HepG2 (cell line): ENCODE results near the gene DIP2C. TPM values are rescaled to one million over a fixed set of nuclear protein-coding genes. Genes with fewer than 3 reads are reported as not detected.
A peak's percentile ranks its signal among the peaks of the same experiment; 100 is the strongest.

Source experiments
- ADNP ChIP-seq: sonication (generic); formaldehyde crosslinking; IDR thresholded peaks from 2 replicates; pipeline ENCODE4 v1.4.0; 2020; ENCODE audit warnings: missing genetic modification reagents
- BCL6 ChIP-seq: IDR thresholded peaks from 2 replicates; pipeline ENCODE4 v1.6.1; 2016; ENCODE audit warnings: missing genetic modification reagents, missing compliant biosample characterization
- CBX5 ChIP-seq: sonication (generic); formaldehyde crosslinking; IDR thresholded peaks from 2 replicates; pipeline ENCODE4 v1.4.0; 2020; ENCODE audit warnings: missing genetic modification reagents, borderline replicate concordance
- DNMT3B ChIP-seq: conservative IDR thresholded peaks from 2 replicates; pipeline ENCODE4 v1.6.1; 2016; ENCODE audit warnings: missing biosample characterization, control low read depth
- ETV5 ChIP-seq: IDR thresholded peaks from 2 replicates; pipeline ENCODE4 v1.6.1; 2018; ENCODE audit warnings: missing biosample characterization, missing genetic modification reagents, inconsistent platforms, borderline replicate concordance
- MEIS2 ChIP-seq: sonication (generic); formaldehyde crosslinking; IDR thresholded peaks from 2 replicates; pipeline ENCODE4 v1.9.0; 2021; ENCODE audit warnings: mild to moderate bottlenecking, missing genetic modification reagents
- MYC ChIP-seq: sonication (generic); formaldehyde crosslinking; IDR thresholded peaks from 2 replicates; pipeline ENCODE4 v1.9.0; 2021; ENCODE audit warnings: missing genetic modification reagents, borderline replicate concordance
- NFIC ChIP-seq: IDR thresholded peaks from 2 replicates; pipeline ENCODE4 v1.6.1; 2012; ENCODE audit warnings: mild to moderate bottlenecking, low read length, inconsistent platforms
- NFKBIZ ChIP-seq: IDR thresholded peaks from 2 replicates; pipeline ENCODE4 v1.6.1; 2018; ENCODE audit warnings: missing genetic modification reagents, missing compliant biosample characterization
- PRPF4 ChIP-seq: fragments of 200-400 bp; formaldehyde crosslinking; IDR thresholded peaks from 2 replicates; pipeline ENCODE4 v1.6.1; 2016; ENCODE audit warnings: low read length, low read depth; ENCODE audit not compliant: poor library complexity, severe bottlenecking
- SALL2 ChIP-seq: sonication (generic); formaldehyde crosslinking; IDR thresholded peaks from 2 replicates; pipeline ENCODE4 v1.8.1; 2023; ENCODE audit warnings: mild to moderate bottlenecking, missing genetic modification reagents, inconsistent platforms
- ZKSCAN1 ChIP-seq: fragments of 150-350 bp; IDR thresholded peaks from 2 replicates; pipeline ENCODE4 v1.6.1; 2014; ENCODE audit warnings: low read length
- ZNF460 ChIP-seq: sonication (generic); formaldehyde crosslinking; IDR thresholded peaks from 2 replicates; pipeline ENCODE4 v1.5.1; 2020; ENCODE audit warnings: missing genetic modification reagents, mild to moderate bottlenecking, borderline replicate concordance
- ZNF720 ChIP-seq: sonication (generic); formaldehyde crosslinking; IDR thresholded peaks from 2 replicates; pipeline ENCODE4 v1.4.0; 2020; ENCODE audit warnings: missing genetic modification reagents
- polyA plus RNA-seq, 8 experiments: library from polyadenylated mRNA; depleted of rRNA in 3 of 8; stranded (reverse) in 7 of 8; unstranded in 1 of 8; fragments of >200 nt; fragmentation: Illumina TruSeq in 4 of 8; extraction: Trizol in 4 of 8; gene quantifications; 2 replicates each; pipeline versions ENCODE4 v1.2.1 to v1.2.3, GENCODE V29; 2011 to 2016; ENCODE audit warnings: low read depth in 4 of 8, missing spikeins in 1 of 8, mixed read lengths in 1 of 8; ENCODE audit not compliant: insufficient read depth in 1 of 8
- total RNA-seq, 5 experiments: library from RNA; depleted of rRNA; stranded (reverse); fragments of >200 nt; fragmentation: Illumina TruSeq; extraction: Trizol; gene quantifications; 2 replicates each; pipeline ENCODE4 v1.2.3, GENCODE V29; 2016; ENCODE audit warnings: low read depth in 1 of 5
- TF ChIP-seq, protein P1 (sequence below): IDR thresholded peaks from 2 replicates; pipeline ENCODE4 v1.6.1; 2016
- TF ChIP-seq, protein P2 (sequence below): sonication (generic); formaldehyde crosslinking; IDR thresholded peaks from 2 replicates; pipeline ENCODE4 v1.4.0; 2020; ENCODE audit warnings: missing genetic modification reagents, mild to moderate bottlenecking, borderline replicate concordance
- TF ChIP-seq, protein P3 (sequence below): sonication (generic); formaldehyde crosslinking; IDR thresholded peaks from 2 replicates; pipeline ENCODE4 v1.4.0; 2020; ENCODE audit warnings: missing genetic modification reagents
- TF ChIP-seq, protein P4 (sequence below): sonication (generic); formaldehyde crosslinking; IDR thresholded peaks from 2 replicates; pipeline ENCODE4 v1.5.0; 2020; ENCODE audit warnings: missing genetic modification reagents
- TF ChIP-seq, protein P5 (sequence below): sonication (generic); formaldehyde crosslinking; IDR thresholded peaks from 2 replicates; pipeline ENCODE4 v1.4.0; 2020; ENCODE audit warnings: missing genetic modification reagents, borderline replicate concordance

Gene DIP2C
- total and polyA plus RNA-seq, 2 of the 13 experiments (the other 11 are each of a cell fraction or from before 2014, with no cell fraction given): 2.2 to 2.7 TPM

DNA sequence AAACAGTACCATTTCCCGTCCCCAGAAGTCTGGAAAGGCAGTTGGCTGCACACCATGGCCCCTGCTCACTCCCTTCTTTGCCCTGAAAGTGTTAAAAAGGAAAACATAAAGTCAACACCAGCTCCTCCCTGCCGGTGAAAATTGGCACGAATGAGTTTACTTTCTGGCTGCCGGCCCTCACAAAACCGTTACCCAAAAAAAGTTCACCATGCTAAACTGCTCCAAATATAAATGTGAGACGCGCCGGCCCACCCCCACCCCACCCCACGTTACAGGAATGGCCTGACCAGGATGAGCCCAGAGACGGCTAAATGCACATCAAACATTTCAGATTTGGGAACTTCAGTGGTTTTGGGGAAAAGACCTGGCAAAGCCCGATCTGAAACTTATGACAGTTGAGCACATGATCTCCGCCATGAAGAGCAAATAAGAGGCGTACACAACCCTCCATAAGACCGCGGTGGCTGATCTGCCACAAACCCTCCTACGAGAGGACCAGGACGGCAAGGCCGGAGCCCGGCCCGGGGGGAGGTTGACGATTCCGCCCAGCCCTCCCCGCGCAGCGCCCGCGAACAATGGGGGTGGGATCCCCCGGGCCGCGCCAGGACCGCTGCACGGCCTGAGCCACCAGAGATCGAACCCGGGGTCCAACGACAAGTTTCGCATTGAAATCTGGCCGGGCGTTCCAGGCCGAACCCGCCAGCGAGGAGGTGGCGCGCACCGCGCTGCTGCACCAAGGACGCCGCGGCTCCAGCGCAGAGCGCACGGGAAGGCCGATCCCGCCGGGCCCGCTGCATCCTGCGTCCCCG is 952 bp downstream of the DIP2C start (continued):
- TF ChIP-seq, protein P1, sequence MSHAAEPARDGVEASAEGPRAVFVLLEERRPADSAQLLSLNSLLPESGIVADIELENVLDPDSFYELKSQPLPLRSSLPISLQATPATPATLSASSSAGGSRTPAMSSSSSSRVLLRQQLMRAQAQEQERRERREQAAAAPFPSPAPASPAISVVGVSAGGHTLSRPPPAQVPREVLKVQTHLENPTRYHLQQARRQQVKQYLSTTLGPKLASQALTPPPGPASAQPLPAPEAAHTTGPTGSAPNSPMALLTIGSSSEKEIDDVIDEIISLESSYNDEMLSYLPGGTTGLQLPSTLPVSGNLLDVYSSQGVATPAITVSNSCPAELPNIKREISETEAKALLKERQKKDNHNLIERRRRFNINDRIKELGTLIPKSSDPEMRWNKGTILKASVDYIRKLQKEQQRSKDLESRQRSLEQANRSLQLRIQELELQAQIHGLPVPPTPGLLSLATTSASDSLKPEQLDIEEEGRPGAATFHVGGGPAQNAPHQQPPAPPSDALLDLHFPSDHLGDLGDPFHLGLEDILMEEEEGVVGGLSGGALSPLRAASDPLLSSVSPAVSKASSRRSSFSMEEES (CRISPR knock-in tag): no peak
- TF ChIP-seq, protein P2, sequence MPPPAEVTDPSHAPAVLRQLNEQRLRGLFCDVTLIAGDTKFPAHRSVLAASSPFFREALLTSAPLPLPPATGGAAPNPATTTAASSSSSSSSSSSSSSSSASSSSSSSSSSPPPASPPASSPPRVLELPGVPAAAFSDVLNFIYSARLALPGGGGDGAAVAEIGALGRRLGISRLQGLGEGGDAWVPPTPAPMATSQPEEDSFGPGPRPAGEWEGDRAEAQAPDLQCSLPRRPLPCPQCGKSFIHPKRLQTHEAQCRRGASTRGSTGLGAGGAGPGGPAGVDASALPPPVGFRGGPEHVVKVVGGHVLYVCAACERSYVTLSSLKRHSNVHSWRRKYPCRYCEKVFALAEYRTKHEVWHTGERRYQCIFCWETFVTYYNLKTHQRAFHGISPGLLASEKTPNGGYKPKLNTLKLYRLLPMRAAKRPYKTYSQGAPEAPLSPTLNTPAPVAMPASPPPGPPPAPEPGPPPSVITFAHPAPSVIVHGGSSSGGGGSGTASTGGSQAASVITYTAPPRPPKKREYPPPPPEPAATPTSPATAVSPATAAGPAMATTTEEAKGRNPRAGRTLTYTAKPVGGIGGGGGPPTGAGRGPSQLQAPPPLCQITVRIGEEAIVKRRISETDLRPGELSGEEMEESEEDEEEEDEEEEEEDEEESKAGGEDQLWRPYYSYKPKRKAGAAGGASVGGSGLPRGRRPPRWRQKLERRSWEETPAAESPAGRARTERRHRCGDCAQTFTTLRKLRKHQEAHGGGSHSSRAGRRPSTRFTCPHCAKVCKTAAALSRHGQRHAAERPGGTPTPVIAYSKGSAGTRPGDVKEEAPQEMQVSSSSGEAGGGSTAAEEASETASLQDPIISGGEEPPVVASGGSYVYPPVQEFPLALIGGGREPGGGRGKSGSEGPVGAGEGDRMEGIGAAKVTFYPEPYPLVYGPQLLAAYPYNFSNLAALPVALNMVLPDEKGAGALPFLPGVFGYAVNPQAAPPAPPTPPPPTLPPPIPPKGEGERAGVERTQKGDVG: no peak
- TF ChIP-seq SALL2 (CRISPR knock-in tag) (no peak), MYC (no peak), CBX5 (no peak), NFKBIZ (CRISPR knock-in tag) (no peak), ETV5 (CRISPR knock-in tag) (no peak), DNMT3B (no peak), MEIS2 (CRISPR knock-in tag) (no peak), NFIC (no peak), ZNF720 (CRISPR knock-in tag) (no peak), PRPF4 (no peak), ZNF460 (CRISPR knock-in tag) (no peak), ZKSCAN1 (no peak), ADNP (CRISPR knock-in tag) (no peak), BCL6 (CRISPR knock-in tag) (peak; percentile 50)
- TF ChIP-seq, protein P3, sequence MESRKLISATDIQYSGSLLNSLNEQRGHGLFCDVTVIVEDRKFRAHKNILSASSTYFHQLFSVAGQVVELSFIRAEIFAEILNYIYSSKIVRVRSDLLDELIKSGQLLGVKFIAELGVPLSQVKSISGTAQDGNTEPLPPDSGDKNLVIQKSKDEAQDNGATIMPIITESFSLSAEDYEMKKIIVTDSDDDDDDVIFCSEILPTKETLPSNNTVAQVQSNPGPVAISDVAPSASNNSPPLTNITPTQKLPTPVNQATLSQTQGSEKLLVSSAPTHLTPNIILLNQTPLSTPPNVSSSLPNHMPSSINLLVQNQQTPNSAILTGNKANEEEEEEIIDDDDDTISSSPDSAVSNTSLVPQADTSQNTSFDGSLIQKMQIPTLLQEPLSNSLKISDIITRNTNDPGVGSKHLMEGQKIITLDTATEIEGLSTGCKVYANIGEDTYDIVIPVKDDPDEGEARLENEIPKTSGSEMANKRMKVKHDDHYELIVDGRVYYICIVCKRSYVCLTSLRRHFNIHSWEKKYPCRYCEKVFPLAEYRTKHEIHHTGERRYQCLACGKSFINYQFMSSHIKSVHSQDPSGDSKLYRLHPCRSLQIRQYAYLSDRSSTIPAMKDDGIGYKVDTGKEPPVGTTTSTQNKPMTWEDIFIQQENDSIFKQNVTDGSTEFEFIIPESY (CRISPR knock-in tag): no peak
- TF ChIP-seq, protein P4, sequence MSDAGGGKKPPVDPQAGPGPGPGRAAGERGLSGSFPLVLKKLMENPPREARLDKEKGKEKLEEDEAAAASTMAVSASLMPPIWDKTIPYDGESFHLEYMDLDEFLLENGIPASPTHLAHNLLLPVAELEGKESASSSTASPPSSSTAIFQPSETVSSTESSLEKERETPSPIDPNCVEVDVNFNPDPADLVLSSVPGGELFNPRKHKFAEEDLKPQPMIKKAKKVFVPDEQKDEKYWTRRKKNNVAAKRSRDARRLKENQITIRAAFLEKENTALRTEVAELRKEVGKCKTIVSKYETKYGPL (CRISPR knock-in tag): no peak
- TF ChIP-seq, protein P5, sequence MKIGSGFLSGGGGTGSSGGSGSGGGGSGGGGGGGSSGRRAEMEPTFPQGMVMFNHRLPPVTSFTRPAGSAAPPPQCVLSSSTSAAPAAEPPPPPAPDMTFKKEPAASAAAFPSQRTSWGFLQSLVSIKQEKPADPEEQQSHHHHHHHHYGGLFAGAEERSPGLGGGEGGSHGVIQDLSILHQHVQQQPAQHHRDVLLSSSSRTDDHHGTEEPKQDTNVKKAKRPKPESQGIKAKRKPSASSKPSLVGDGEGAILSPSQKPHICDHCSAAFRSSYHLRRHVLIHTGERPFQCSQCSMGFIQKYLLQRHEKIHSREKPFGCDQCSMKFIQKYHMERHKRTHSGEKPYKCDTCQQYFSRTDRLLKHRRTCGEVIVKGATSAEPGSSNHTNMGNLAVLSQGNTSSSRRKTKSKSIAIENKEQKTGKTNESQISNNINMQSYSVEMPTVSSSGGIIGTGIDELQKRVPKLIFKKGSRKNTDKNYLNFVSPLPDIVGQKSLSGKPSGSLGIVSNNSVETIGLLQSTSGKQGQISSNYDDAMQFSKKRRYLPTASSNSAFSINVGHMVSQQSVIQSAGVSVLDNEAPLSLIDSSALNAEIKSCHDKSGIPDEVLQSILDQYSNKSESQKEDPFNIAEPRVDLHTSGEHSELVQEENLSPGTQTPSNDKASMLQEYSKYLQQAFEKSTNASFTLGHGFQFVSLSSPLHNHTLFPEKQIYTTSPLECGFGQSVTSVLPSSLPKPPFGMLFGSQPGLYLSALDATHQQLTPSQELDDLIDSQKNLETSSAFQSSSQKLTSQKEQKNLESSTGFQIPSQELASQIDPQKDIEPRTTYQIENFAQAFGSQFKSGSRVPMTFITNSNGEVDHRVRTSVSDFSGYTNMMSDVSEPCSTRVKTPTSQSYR: no peak
